HL-60 (cell line): ENCODE measurements around the gene USP8.

Source experiments
- DNase-seq, 2 experiments: peaks; one replicate each; pipeline ENCODE4 v3.0.0-alpha.2; 2010 to 2020; ENCODE audit warnings: low read depth in 1 of 2, low spot score in 1 of 2
- H3K27ac ChIP-seq: fragments of 250-450 bp; sonication (Bioruptor Pico); replicated peaks from 2 replicates; pipeline ENCODE4 v1.5.1; 2020; ENCODE audit warnings: mild to moderate bottlenecking, moderate library complexity
- H3K27me3 ChIP-seq: fragments of 250-450 bp; sonication (Bioruptor Pico); 2 replicates; pipeline ENCODE4 v1.5.1; 2021; ENCODE audit warnings: mild to moderate bottlenecking, moderate library complexity; ENCODE audit not compliant: insufficient read depth, poor library complexity, severe bottlenecking
- H3K4me3 ChIP-seq: replicated peaks from 2 replicates; pipeline ENCODE4 v1.5.1; 2011; ENCODE audit warnings: mild to moderate bottlenecking, control low read depth, low read length; ENCODE audit not compliant: insufficient read depth
- CTCF ChIP-seq: IDR thresholded peaks from one replicate; pipeline ENCODE4 v1.5.1; 2011; ENCODE audit warnings: low read length, control low read depth, inconsistent platforms; ENCODE audit not compliant: insufficient read depth
- GABPA ChIP-seq: IDR thresholded peaks from 2 replicates; pipeline ENCODE4 v1.6.1; 2012; ENCODE audit warnings: low read depth
- POLR2AphosphoS5 ChIP-seq: IDR thresholded peaks from 2 replicates; pipeline ENCODE4 v1.6.1; 2012; ENCODE audit warnings: low read depth
- REST ChIP-seq: IDR thresholded peaks from 2 replicates; pipeline ENCODE4 v1.6.1; 2012; ENCODE audit warnings: low read depth; ENCODE audit not compliant: insufficient replicate concordance
- SPI1 ChIP-seq: IDR thresholded peaks from 2 replicates; pipeline ENCODE4 v1.6.1; 2012; ENCODE audit warnings: low read depth, mild to moderate bottlenecking, borderline replicate concordance

USP8 gene

GRCh38 chr15:50519740-50520425, 95.7 kb downstream of the USP8 start:
- H3K27me3 ChIP-seq = no peaks in the 10 kb centered on the region
- TF ChIP-seq GABPA (no peak), POLR2AphosphoS5 (no peak), SPI1 (no peak), REST (no peak), CTCF (no peak)
- no peak for DNase-seq
- H3K4me3 ChIP-seq = no peak overlapping the region
- H3K27ac ChIP-seq = no peak overlapping the region

GRCh38 chr15:50523851-50524251, 99.6 kb downstream of the USP8 start:
- TF ChIP-seq CTCF (no peak), REST (no peak), POLR2AphosphoS5 (no peak), GABPA (no peak), SPI1 (no peak)
- Histone ChIP-seq H3K4me3 (no peak overlapping the region), H3K27me3 (no peaks in the 10 kb centered on the region), H3K27ac (no peak overlapping the region)
- DNase-seq = no peak

- no peaks in the 10 kb centered on the region for H3K27me3 ChIP-seq
- no peak overlapping the region for H3K4me3 ChIP-seq
- DNase-seq = no peak
- no peak overlapping the region for H3K27ac ChIP-seq
- TF ChIP-seq POLR2AphosphoS5 (no peak), REST (no peak), CTCF (no peak), GABPA (no peak), SPI1 (no peak)
These were observed 107.0 kb downstream of the USP8 start for GRCh38 chr15:50531163-50531562.
